ENCODE measurements around the gene PTPN20. TPM values are rescaled to one million over a fixed set of nuclear protein-coding genes. Genes with fewer than 3 reads are reported as not detected.

The PTPN20 gene
- total RNA-seq, 3 donors from 2014 or later (not counting 1 experiment from before 2014, with no cell fraction given), result 0.78 to 1.6 TPM; not detected in 1

GRCh38 chr10:47035171-47035818 lies 124.1 kb downstream of the PTPN20 start:
- Histone ChIP-seq H3K27ac (ENCODE audit: low read length) (no peak overlapping the region), H3K4me3 (ENCODE audit: low read length) (no peak overlapping the region), H3K36me3 (ENCODE audit: control insufficient read depth, insufficient read depth, low read length) (no peaks in the 10 kb centered on the region), H3K9me3 (ENCODE audit: control insufficient read depth, insufficient read depth, low read length) (no peaks in the 10 kb centered on the region), H3K4me1 (ENCODE audit: control insufficient read depth, insufficient read depth, low read length) (no peaks in the 10 kb centered on the region), H3K27me3 (ENCODE audit: control insufficient read depth, insufficient read depth, low read length) (no peaks in the 10 kb centered on the region)
- WGBS (ENCODE audit: insufficient coverage), result 87% methylated on average over 7 of the region's 7 CpGs
- ATAC-seq (no peak), DNase-seq (no peak)
- TF ChIP-seq CTCF (IDR thresholded peaks at IDR 0.05), result no peak
- H3K9me3 Mint-ChIP-seq, result no peaks in the 10 kb centered on the region
- H3K36me3 Mint-ChIP-seq, result no peaks in the 10 kb centered on the region
- intact Hi-C loops (cut with micrococcal nuclease), result no loop called here
- no peak overlapping the region for H3K27ac Mint-ChIP-seq
- H3K27me3 Mint-ChIP-seq (ENCODE audit: low read depth in 2 of 2), result no peaks in the 10 kb centered on the region
- no peaks in the 10 kb centered on the region for H3K4me1 Mint-ChIP-seq
- no peak overlapping the region for H3K4me3 Mint-ChIP-seq

- 84% methylated on average over 4 of the region's 4 CpGs for WGBS (ENCODE audit: insufficient coverage)
- no peak overlapping the region for H3K27ac Mint-ChIP-seq
- Histone ChIP-seq H3K9me3 (ENCODE audit: control insufficient read depth, insufficient read depth, low read length) (no peaks in the 10 kb centered on the region), H3K36me3 (ENCODE audit: control insufficient read depth, insufficient read depth, low read length) (no peaks in the 10 kb centered on the region), H3K27me3 (ENCODE audit: control insufficient read depth, insufficient read depth, low read length) (no peaks in the 10 kb centered on the region), H3K27ac (ENCODE audit: low read length) (no peak overlapping the region), H3K4me3 (ENCODE audit: low read length) (no peak overlapping the region), H3K4me1 (ENCODE audit: control insufficient read depth, insufficient read depth, low read length) (no peaks in the 10 kb centered on the region)
- intact Hi-C loops (cut with micrococcal nuclease), result no loop called here
- no peak overlapping the region for H3K4me3 Mint-ChIP-seq
- H3K27me3 Mint-ChIP-seq (ENCODE audit: low read depth in 2 of 2), result no peaks in the 10 kb centered on the region
- H3K4me1 Mint-ChIP-seq, result no peaks in the 10 kb centered on the region
- TF ChIP-seq CTCF (IDR thresholded peaks at IDR 0.05), result no peak
- ATAC-seq (no peak), DNase-seq (no peak)
- no peaks in the 10 kb centered on the region for H3K9me3 Mint-ChIP-seq
- H3K36me3 Mint-ChIP-seq, result no peaks in the 10 kb centered on the region
Observed at GRCh38 chr10:47035819-47036337, 124.7 kb downstream of the PTPN20 start.

- no peak overlapping the region for H3K27ac Mint-ChIP-seq
- H3K36me3 ChIP-seq (ENCODE audit: control insufficient read depth, insufficient read depth, low read length), result no peaks in the 10 kb centered on the region
Observed at GRCh38 chr10:47036771-47037170, 125.5 kb downstream of the PTPN20 start.

More at GRCh38 chr10:47036771-47037170, 125.5 kb downstream of the PTPN20 start:
- Histone ChIP-seq H3K4me3 (ENCODE audit: low read length) (no peak overlapping the region), H3K27ac (ENCODE audit: low read length) (no peak overlapping the region), H3K9me3 (ENCODE audit: control insufficient read depth, insufficient read depth, low read length) (no peaks in the 10 kb centered on the region), H3K4me1 (ENCODE audit: control insufficient read depth, insufficient read depth, low read length) (no peaks in the 10 kb centered on the region), H3K27me3 (ENCODE audit: control insufficient read depth, insufficient read depth, low read length) (no peaks in the 10 kb centered on the region)
- no peaks in the 10 kb centered on the region for H3K4me1 Mint-ChIP-seq
- no peaks in the 10 kb centered on the region for H3K27me3 Mint-ChIP-seq (ENCODE audit: low read depth in 2 of 2)
- no peak for TF ChIP-seq CTCF (IDR thresholded peaks at IDR 0.05)
- no peak for DNase-seq
- H3K4me3 Mint-ChIP-seq, result no peak overlapping the region
- no peaks in the 10 kb centered on the region for H3K36me3 Mint-ChIP-seq
- ATAC-seq, result no peak
- 90% methylated on average over 7 of the region's 7 CpGs for WGBS (ENCODE audit: insufficient coverage)
- intact Hi-C loops (cut with micrococcal nuclease), result no loop called here
- H3K9me3 Mint-ChIP-seq, result no peaks in the 10 kb centered on the region
